HFFc6 (cell line): ENCODE measurements around the gene MED9. TPM values are rescaled to one million over a fixed set of nuclear protein-coding genes. Genes with fewer than 3 reads are reported as not detected.

Experiments used
- DNase-seq: peaks from one replicate; pipeline ENCODE4 v3.0.0-alpha.2; 2018
- H3K27ac Mint-ChIP-seq: 2 replicates; pipeline ENCODE4 v1.8.0; 2020; ENCODE audit warnings: mild to moderate bottlenecking, mixed read lengths
- H3K27me3 Mint-ChIP-seq: 2 replicates; pipeline ENCODE4 v1.8.0; 2021; ENCODE audit warnings: mild to moderate bottlenecking, moderate library complexity, mixed read lengths; ENCODE audit not compliant: insufficient read depth
- H3K36me3 Mint-ChIP-seq: 2 replicates; pipeline ENCODE4 v1.8.0; 2021; ENCODE audit warnings: low read depth, mixed read lengths
- H3K4me1 Mint-ChIP-seq: 2 replicates; pipeline ENCODE4 v1.8.0; 2020; ENCODE audit warnings: low read depth, mixed read lengths
- H3K4me3 Mint-ChIP-seq: 2 replicates; pipeline ENCODE4 v1.8.0; 2020; ENCODE audit warnings: mild to moderate bottlenecking, moderate library complexity, mixed read lengths
- H3K9me3 Mint-ChIP-seq: 2 replicates; pipeline ENCODE4 v1.8.0; 2020; ENCODE audit warnings: mild to moderate bottlenecking, mixed read lengths
- CTCF ChIP-seq: fragments of 200-600 bp; sonication (generic); IDR thresholded peaks from 2 replicates; pipeline ENCODE4 v1.5.0; 2021; ENCODE audit warnings: antibody characterized with exemption, mild to moderate bottlenecking
- total RNA-seq, 6 experiments: library from RNA; stranded (reverse); fragmentation: NEBNext Ultra II Directional; extraction: Animal tissue kit (Norgen Biotek cat#: 25700); gene quantifications; 2 replicates in 1 of 6; 3 replicates in 5 of 6; pipeline ENCODE4 v1.2.3, GENCODE V29; 2021

Gene MED9
- total RNA-seq, 6 experiments from 2014 or later, result 7.0 to 9.0 (median 7.9) TPM

- no peak for DNase-seq
- Mint-ChIP-seq H3K27ac (peak overlapping the region; percentile 95; the same call in 1 of the 2 replicates), H3K9me3 (no peaks in the 10 kb centered on the region), H3K4me1 (peaks cover 30% of the 10 kb centered on the region), H3K36me3 (no peaks in the 10 kb centered on the region; the same call in 1 of the 2 replicates), H3K4me3 (no peak overlapping the region), H3K27me3 (peaks cover 11% of the 10 kb centered on the region)
- TF ChIP-seq CTCF, result no peak
These were observed 37.7 kb downstream of the MED9 start for GRCh38 chr17:17514361-17514992.

- peak overlapping the region; percentile 95 for H3K27ac Mint-ChIP-seq
- peak; percentile 80 for DNase-seq
These were observed 38.5 kb downstream of the MED9 start for GRCh38 chr17:17514993-17515933.

GRCh38 chr17:17515934-17516930 is 39.4 kb downstream of the MED9 start:
- peaks cover 30% of the 10 kb centered on the region for H3K4me1 Mint-ChIP-seq
- peak; percentile 83 for DNase-seq
- no peaks in the 10 kb centered on the region for H3K9me3 Mint-ChIP-seq
- no peaks in the 10 kb centered on the region for H3K36me3 Mint-ChIP-seq
- H3K4me3 Mint-ChIP-seq, result peak overlapping the region; percentile 36; the same call in 1 of the 2 replicates
- TF ChIP-seq CTCF, result no peak
- H3K27me3 Mint-ChIP-seq, result peaks cover 5% of the 10 kb centered on the region; the same call in 1 of the 2 replicates
- H3K27ac Mint-ChIP-seq, result peak overlapping the region; percentile 95

More at GRCh38 chr17:17514993-17515933, 38.5 kb downstream of the MED9 start:
- no peak for TF ChIP-seq CTCF
- Mint-ChIP-seq H3K36me3 (no peaks in the 10 kb centered on the region), H3K4me3 (peak overlapping the region; percentile 59; the same call in 1 of the 2 replicates), H3K4me1 (peaks cover 30% of the 10 kb centered on the region), H3K27me3 (peaks cover 7% of the 10 kb centered on the region), H3K9me3 (no peaks in the 10 kb centered on the region)

GRCh38 chr17:17516941-17517720 is 40.3 kb downstream of the MED9 start:
- H3K27ac Mint-ChIP-seq, result peak overlapping the region; percentile 95; the same call in 1 of the 2 replicates
- no peaks in the 10 kb centered on the region for H3K9me3 Mint-ChIP-seq

More at GRCh38 chr17:17516941-17517720, 40.3 kb downstream of the MED9 start:
- no peak for DNase-seq
- H3K4me3 Mint-ChIP-seq, result no peak overlapping the region
- peaks cover 25% of the 10 kb centered on the region for H3K4me1 Mint-ChIP-seq
- no peaks in the 10 kb centered on the region for H3K36me3 Mint-ChIP-seq
- TF ChIP-seq CTCF, result peak; percentile 28
- H3K27me3 Mint-ChIP-seq, result peaks cover 2% of the 10 kb centered on the region; the same call in 1 of the 2 replicates
